ENCODE data around the gene C2CD2.

DNA sequence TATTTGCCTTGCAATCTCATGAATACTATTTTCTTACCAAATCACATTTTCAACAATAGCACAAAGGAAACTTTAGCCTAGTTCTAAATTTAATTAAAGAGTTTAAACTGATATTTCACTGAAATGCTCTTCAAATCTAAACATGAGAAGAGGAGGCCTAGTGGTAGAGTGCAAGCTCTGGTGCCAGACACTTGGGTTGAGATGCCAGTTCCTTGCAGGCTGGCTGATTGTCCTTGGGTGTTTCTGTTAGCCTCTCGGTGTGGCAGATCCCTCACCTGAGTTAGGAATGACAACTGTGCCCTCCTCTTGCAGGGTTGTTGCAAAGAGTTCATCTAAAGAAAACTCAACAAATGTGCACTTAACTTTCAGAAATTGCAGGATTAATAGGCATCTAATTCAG is 43.8 kb upstream of the C2CD2 start:
- TF ChIP-seq, protein P1, sequence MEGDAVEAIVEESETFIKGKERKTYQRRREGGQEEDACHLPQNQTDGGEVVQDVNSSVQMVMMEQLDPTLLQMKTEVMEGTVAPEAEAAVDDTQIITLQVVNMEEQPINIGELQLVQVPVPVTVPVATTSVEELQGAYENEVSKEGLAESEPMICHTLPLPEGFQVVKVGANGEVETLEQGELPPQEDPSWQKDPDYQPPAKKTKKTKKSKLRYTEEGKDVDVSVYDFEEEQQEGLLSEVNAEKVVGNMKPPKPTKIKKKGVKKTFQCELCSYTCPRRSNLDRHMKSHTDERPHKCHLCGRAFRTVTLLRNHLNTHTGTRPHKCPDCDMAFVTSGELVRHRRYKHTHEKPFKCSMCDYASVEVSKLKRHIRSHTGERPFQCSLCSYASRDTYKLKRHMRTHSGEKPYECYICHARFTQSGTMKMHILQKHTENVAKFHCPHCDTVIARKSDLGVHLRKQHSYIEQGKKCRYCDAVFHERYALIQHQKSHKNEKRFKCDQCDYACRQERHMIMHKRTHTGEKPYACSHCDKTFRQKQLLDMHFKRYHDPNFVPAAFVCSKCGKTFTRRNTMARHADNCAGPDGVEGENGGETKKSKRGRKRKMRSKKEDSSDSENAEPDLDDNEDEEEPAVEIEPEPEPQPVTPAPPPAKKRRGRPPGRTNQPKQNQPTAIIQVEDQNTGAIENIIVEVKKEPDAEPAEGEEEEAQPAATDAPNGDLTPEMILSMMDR (IDR thresholded peaks at IDR 0.05; ENCODE audit: low read depth, low read length) = no peak
- TF ChIP-seq EZH2phosphoT487 (IDR thresholded peaks at IDR 0.05; ENCODE audit: low read depth) = no peak
